Astrocyte of the cerebellum (primary cell): Measurements from ENCODE around the gene TUSC2.

ENCODE experiments used
- DNase-seq: peaks from one replicate; pipeline ENCODE4 v3.0.0-alpha.2; 2011; ENCODE audit warnings: low read depth
- H3K4me3 ChIP-seq: 2 replicates; pipeline ENCODE4 v1.5.1; 2011; ENCODE audit warnings: mild to moderate bottlenecking, low read depth, low read length, moderate library complexity
- in situ Hi-C: cut with HindIII; loops from 2 replicates; pipeline ENCODE4 v1.10.0; 2017; ENCODE audit warnings: low sequenced_read_pairs
- TF ChIP-seq, protein P1 (sequence below): IDR thresholded peaks from 2 replicates; pipeline ENCODE4 v1.5.1; 2012; ENCODE audit warnings: low read length, low read depth, moderate library complexity, mild to moderate bottlenecking; ENCODE audit errors: missing control alignments

Gene TUSC2

DNA sequence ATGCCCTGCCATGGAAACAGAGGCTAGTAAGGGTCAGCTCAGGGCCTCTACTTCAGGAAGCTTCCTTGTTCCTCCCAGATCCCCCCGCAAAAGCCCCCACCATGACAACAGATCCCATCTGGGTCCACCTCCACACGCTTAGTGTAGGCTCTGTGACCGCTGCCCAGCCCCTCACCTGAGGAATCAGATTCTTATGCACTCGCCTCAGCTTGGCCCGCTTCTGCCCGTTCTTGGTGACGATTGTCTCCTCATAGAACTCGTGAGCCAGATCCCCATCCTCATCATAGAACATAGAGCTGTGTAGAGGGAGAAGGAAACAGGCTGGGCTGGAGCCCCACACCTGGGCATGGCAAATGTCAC lies 1.9 kb downstream of the TUSC2 start:
- in situ Hi-C loops: no loop called here

DNA sequence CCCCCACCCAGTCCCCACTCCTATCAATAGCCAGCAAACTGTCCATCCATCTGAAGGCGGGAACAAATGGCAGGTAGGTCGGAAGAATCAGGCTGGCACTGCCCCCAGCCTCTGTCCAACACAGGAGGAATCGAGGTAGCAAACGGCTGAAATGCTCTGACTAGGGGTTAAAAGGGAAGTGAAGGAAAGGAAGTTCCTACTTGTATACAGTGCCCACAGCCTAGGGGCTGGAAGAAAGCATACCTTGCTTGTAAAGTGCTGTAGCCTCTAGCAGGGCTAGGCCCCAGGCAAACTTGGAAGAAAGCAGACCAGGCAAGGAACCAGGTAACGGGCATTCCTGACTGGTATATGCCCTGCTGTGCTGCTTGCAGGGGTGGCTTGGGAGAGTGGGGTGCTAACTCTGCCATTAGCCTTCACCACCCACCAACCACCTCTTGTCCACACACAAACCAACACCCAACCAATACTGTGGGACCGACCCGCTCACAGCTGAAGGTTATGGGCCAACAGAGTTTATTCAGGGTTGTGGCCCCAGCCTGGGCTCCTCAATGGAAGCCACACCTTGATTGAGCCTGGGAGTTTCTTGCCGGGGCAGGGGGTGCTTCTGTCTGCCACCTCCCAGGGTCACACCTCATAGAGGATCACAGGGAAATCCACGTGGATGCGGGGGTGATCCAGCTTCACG lies 2.4 kb downstream of the TUSC2 start:
- TF ChIP-seq, protein P1, sequence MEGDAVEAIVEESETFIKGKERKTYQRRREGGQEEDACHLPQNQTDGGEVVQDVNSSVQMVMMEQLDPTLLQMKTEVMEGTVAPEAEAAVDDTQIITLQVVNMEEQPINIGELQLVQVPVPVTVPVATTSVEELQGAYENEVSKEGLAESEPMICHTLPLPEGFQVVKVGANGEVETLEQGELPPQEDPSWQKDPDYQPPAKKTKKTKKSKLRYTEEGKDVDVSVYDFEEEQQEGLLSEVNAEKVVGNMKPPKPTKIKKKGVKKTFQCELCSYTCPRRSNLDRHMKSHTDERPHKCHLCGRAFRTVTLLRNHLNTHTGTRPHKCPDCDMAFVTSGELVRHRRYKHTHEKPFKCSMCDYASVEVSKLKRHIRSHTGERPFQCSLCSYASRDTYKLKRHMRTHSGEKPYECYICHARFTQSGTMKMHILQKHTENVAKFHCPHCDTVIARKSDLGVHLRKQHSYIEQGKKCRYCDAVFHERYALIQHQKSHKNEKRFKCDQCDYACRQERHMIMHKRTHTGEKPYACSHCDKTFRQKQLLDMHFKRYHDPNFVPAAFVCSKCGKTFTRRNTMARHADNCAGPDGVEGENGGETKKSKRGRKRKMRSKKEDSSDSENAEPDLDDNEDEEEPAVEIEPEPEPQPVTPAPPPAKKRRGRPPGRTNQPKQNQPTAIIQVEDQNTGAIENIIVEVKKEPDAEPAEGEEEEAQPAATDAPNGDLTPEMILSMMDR: no peak
- DNase-seq: no peak
- in situ Hi-C loops: no loop called here
- H3K4me3 ChIP-seq: no peak overlapping the region

More for the DNA sequence above, 1.9 kb downstream of the TUSC2 start:
- TF ChIP-seq, protein P1: no peak
- DNase-seq: no peak
- H3K4me3 ChIP-seq: no peak overlapping the region

DNA sequence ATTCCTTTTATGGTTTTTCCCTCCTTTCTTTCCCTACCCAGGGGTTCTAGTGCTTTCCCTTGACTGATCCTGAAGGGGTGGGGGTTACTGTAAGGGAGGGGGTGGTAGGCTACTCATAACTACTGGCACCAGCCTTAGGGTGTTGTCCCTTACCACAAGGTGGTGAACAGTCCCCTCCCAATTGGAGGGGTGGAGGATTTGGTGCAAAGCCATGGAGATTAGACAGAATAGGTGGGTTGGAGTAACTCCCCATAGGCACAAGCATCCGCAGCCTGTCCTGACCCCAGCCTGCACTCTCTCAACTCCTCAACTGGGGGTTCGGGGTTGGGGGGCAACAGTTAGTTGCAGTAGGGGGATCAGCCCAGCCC lies 2.9 kb downstream of the TUSC2 start:
- in situ Hi-C loops: no loop called here
- TF ChIP-seq, protein P1: no peak
- H3K4me3 ChIP-seq: no peak overlapping the region
- DNase-seq: no peak

DNA sequence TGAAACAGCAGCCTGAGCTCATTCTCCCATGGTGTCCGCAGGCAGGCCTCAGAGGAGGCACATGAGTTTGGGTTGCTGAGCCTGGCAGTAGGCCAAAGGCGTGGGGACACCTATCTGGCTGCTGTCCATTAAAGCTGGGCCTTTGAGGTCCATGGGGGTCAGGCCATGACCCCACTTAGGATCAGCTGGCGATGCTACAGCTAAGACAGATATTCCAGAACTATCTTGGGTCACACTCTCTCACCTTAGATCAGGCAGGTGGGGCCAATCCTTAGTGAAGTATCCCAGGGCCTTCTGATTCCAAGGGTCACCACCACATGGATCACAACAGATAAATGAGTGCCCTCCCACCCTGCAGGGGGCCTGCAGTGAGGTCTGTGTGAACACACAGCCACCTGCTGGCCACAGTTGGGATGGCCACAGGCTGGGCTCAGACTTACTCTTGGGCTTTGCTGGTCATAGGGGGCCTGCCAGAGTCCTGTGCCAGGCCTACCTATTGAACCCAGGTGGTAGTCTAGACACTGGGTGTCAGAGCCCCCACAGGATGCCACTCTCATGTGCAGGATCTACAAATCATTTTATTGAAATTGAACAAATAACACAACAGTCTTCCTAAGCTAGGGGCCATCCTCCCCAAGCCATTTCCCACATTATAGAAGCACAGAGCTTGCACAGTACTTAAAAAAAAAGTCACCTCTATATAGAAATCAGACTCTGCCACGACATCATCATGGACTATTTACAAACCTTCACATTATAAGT lies 3.5 kb downstream of the TUSC2 start:
- in situ Hi-C loops: no loop called here
- H3K4me3 ChIP-seq: no peak overlapping the region
- TF ChIP-seq, protein P1: peak; percentile 92
- DNase-seq: peak; percentile 46

DNA sequence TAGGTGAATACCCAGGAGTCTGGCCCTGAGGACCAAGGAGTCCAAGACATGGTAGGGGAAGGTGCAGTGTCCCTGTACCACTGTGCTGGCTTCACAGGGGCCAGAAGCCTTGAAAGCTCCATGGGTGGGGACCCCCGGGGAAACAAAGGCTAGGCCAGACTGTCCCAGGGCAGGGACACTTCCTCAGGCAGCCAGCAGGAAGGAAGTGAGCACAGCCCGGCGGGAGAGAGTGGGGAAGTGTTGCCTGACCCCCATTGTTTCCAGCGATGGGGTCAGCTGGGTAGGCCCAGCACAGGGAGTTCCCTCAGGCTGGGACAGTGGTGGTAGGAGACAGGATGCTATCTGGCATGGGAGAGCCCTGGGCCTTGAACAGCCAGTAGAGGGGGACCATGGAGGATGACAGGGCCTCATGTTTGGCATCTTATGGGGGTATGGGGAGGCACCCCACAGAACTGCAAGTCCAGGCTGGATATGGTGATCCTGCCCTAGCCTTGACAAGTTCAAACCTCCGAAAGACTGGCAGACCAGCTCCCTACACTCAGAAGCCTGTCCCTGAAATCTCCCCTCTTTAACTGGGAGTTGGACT lies 4.3 kb downstream of the TUSC2 start:
- TF ChIP-seq, protein P1: peak; percentile 2
- no peak for DNase-seq
- H3K4me3 ChIP-seq: no peak overlapping the region
- in situ Hi-C loops: no loop called here

DNA sequence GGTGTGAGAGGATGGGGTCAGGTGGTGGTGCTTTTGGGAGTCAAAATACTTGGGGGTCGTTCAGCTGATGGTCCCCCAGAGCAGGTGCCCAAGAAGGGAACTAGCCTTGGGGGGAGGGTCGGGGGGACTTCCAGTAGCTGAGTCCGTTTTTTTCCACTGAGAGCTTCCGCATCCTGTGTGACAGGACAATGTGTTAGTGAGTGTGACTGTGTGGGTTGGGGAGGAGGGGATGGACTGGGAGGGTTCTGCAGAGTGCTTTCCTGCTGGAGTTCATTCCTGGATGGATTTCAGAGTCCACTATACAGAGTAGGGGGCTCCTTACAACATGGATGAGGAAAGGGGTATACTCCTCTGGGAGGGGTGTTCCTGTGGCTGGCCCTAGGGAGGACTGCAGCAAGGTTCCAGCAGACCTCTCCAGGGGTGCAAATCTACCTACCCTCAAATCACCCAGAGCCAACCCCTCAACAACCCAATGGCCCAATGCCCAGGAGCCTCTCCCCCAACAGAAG lies 4.9 kb downstream of the TUSC2 start:
- in situ Hi-C loops: no loop called here
- TF ChIP-seq, protein P1: no peak
- H3K4me3 ChIP-seq: no peak overlapping the region
- no peak for DNase-seq
